ENCODE measurements around the gene KCNT1.

Gene KCNT1

DNA sequence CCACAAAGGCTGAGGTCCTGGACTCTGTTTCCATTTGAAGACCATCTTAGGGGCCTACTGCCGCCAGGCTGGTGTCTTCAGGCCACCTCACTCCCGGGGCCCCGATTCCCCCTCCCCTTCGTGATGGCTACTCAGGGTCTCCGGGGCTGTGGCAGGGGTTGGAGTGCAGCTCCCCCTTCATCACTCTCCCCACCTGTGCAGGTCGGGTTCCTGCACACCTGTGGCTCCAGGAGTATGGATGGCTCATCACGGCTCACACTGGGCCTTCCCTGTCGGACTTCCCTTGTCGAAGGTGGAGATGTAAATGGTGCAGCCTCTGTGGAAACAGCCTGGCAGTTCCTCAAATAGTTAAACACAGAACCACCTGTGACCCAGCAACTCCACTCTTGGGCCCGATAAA lies 27.0 kb upstream of the KCNT1 start:
- no peak for DNase-seq

DNA sequence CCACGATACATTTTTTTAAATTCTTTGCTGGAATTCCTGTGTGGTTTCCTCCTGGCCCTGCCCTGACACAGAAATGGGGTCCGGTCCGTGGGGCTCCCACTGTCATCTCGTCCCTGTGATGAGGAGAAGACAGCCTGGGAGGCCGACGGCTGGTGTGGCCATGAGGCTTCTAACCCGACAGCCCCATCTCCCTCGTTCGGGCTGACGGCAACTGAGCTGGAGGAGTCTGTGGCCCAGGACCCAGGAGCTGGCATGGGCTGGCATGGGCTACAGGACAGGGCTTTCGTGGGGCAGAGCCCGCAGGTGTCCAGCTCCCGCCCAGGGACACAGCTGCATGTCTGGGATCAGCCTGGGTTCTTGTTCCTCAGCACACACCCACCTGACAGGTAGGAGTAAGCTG lies 25.1 kb upstream of the KCNT1 start:
- no peak for DNase-seq

GRCh38 chr9:135677641-135678168 lies 24.3 kb upstream of the KCNT1 start:
- no peak for DNase-seq

DNA sequence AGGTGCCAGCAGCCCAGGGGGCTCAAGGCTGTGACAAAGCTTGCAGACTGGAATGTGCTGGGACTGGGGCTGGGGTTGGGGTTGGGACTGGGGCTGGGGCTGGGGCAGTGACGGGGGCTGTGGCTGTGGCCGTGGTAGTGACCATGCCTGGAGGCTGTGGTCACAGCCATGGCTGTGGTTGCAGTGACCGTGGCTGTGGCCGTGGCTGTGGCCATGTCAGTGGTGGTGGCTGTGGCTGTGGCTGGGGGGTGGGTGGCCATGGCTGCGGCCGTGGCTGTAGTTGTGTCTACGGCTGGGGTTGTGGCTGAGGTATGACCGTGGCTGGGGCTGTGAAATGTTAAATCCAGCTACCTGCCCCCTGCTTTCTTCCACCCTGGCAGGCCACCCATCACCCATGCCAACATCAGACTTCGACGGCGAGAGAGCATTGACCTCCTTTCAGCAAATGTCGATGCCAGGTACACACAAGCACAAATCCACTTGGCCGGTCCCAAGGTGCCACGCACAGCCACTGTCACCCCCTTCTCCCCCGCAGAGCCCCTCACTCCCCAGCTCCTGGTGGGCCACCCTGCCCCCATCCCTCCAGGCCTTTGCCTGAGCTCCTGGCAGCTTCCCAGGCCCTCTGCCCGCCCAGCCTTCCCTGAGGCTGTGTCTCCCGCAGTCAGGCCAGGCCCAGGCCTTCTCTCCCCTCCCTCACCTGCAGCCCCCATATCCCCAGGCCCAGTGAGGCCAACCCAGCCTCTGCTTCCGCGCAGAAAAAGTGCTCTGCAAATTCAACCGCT lies 23.6 kb upstream of the KCNT1 start:
- no peak for DNase-seq

DNA sequence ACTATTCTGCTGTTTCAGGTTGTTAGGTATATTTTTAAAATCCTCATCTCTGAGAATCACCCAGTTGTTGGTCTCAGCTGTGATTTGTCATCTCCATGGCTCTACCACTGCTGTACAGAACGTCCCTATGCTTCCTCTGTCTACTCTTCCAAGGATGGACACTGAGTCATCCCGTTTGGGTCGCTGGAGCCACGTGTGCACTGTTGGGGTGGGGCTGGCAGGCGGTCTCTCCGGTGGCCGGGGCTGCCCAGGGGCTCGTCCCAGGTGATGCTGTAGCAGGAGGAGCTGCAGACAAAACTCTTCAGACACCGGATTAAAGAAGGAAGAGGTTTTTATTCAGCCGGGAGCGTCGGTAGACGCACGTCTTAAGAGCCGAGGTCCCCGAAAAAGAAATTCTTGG lies 21.9 kb upstream of the KCNT1 start:
- no peak for DNase-seq

GRCh38 chr9:135681161-135681560 lies 20.8 kb upstream of the KCNT1 start:
- no peak for DNase-seq

- no peak for DNase-seq
Measured at GRCh38 chr9:135683401-135684034, 18.5 kb upstream of the KCNT1 start.

- no peak for DNase-seq
Measured at GRCh38 chr9:135684691-135685090, 17.3 kb upstream of the KCNT1 start.

GRCh38 chr9:135687216-135687615 lies 14.8 kb upstream of the KCNT1 start:
- no peak for DNase-seq

DNA sequence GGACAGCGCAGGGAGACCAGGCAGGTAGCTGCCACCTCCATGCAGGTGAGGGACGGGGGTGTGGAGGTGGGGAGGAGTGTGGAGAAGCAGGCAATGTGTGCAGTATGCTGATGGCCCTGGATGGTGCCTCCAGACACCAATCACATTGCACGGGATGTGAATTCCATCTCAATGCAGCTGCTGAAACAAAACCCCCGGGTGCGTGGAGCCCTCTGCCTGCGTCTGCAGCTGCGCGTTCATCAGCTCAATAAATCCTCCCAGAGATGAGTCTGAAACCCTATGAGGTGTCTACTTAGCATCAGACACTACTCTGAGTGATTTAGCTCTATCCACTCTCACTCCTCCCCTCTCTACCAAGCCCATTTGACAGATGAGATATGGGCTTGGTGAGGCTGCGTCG lies 13.0 kb upstream of the KCNT1 start:
- DNase-seq = no peak

GRCh38 chr9:135690836-135691570 lies 11.0 kb upstream of the KCNT1 start:
- DNase-seq = no peak

DNA sequence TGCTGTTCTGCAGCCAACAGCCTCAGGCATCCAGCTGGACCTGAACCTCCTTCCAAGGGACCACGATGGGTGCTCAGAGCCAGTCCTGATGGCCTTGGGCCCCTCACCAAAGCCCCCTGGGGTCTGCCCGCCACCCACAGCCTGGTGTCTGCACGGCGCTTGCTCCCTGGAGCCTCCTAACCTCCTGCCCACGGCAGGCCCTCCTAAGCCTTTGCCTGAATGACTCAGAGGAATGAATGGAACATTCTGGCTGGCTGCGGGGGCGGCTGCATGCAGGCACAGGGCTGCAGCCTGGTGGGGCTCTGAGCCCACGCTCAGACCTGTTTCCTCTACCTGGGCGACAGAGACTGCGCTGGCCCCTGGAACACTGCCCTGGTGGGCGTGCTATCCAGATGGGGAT lies 9.6 kb upstream of the KCNT1 start:
- no peak for DNase-seq

GRCh38 chr9:135693265-135693664 lies 8.7 kb upstream of the KCNT1 start:
- no peak for DNase-seq

- no peak for DNase-seq
Measured at GRCh38 chr9:135693771-135694170, 8.2 kb upstream of the KCNT1 start.

DNA sequence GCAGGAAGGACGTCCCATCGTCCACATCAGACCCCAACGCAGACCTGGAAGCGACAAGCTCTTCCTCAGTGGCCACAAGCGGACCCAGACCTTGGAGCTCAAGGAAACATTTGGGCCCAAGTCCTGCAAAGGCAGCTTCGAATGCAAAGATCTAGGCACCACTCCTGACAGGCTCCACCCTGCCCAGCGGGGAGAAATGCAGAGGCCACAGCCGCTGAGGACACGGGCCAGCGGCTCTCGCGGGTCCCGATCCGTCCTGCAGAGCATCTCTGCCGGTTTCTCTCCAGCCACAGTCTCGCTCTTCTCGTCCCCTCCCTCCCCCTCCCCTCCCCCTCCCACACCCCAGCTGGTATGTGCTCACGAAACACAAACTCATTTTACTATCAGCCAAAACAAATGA lies 7.6 kb upstream of the KCNT1 start:
- DNase-seq = no peak

GRCh38 chr9:135695036-135695435 lies 6.9 kb upstream of the KCNT1 start:
- no peak for DNase-seq

- DNase-seq = no peak
Measured at GRCh38 chr9:135695642-135696041, 6.3 kb upstream of the KCNT1 start.

- DNase-seq = no peak
Measured at GRCh38 chr9:135696446-135696845, 5.5 kb upstream of the KCNT1 start.

- no peak for DNase-seq
Measured at GRCh38 chr9:135697226-135697625, 4.8 kb upstream of the KCNT1 start.

DNA sequence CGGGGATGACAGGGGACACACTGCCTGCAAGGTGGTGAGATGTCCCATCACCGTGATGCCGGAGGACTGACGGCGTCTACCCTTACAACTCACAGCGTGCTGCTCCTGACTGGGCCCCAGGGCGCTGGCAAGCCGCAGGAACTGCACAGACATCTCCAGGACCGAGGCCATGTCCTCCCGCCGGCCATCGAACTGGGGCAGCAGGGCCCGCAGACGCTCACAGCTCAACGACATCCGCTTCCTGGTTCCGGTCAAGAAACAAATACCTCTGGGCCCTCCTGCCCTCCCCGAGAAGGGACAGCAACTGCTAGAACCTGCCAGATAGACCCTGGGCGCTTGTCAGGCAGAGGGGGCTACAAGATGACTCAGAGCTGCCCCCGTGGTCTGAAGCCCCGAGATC lies 3.7 kb upstream of the KCNT1 start:
- DNase-seq = no peak

DNA sequence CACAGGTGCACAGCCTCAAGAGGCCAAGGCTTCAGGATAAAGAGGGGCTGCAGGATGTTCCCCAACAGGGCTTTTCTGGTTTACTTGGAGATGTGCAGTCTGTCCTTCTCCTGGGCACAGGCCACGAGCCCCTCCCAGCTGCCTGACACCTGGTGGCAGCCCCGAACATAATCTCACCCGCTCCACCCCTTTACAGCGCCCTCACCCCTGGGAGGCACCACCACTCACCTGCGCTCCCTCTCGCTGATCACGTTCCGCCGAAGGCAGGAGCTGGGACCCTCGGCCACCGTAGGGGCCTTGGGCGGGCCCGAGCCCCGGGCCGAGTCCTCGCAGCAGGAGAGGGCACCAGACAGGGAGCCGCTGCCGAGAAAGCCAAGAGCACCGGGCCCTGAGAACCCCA lies 3.2 kb upstream of the KCNT1 start:
- DNase-seq = no peak

DNA sequence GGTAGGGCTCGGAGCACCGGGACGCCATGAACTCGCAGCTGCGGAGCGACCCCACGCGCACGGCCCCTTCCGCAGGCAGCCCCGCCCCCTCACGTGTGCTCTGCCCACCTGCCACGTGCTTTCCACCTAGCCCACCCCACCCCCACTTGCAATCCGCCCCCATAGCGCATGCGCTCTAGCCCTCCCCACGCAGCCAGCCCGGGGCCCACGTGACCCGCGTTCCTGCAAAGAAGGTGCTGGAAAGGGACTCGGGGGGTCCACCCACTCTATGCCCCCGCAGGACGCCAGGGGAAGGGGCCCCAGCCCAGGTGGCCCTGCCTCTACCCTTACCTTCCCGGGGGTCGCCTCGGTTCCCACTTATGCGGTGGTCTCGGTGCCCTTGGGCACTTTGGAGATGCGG lies 2.5 kb upstream of the KCNT1 start, which contains the start of gene SOHLH1:
Gene SOHLH1 (minus strand): TSS at position 42 of the 400 bp plus-strand sequence. CDS start 14 bp downstream, at position 28.
- DNase-seq = no peak

- DNase-seq = no peak
Measured at GRCh38 chr9:135700525-135700924, 1.5 kb upstream of the KCNT1 start.
